ENCODE results near the gene MAPK9. TPM values are rescaled to one million over a fixed set of nuclear protein-coding genes. Genes with fewer than 3 reads are reported as not detected.

Gene MAPK9
- total and polyA plus RNA-seq, 12 donors, result 13.9 to 47.4 (median 40.3) TPM

DNA sequence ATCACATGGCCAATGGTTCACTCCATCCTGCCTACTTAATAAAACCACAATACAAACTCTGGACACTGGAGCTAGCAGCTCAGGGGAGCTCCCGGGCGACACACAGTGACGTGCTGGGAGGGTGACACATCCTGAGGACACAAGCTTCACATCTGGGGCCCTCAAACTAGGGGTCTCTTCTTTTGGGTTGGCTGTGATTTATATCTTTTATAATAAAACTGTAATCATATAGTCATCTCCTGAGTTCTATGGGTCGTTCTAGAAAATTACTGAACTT, 12.1 kb upstream of the MAPK9 start:
- Histone ChIP-seq H3K27me3 (no peaks in the 10 kb centered on the region), H3K4me1 (no peaks in the 10 kb centered on the region), H3K4me3 (no peak overlapping the region), H3K9me3 (no peaks in the 10 kb centered on the region), H3K27ac (no peak overlapping the region), H3K36me3 (peaks cover 0 to 40% (median 0%) of the 10 kb centered on the region in 9 donors)
- TF ChIP-seq, protein P1, sequence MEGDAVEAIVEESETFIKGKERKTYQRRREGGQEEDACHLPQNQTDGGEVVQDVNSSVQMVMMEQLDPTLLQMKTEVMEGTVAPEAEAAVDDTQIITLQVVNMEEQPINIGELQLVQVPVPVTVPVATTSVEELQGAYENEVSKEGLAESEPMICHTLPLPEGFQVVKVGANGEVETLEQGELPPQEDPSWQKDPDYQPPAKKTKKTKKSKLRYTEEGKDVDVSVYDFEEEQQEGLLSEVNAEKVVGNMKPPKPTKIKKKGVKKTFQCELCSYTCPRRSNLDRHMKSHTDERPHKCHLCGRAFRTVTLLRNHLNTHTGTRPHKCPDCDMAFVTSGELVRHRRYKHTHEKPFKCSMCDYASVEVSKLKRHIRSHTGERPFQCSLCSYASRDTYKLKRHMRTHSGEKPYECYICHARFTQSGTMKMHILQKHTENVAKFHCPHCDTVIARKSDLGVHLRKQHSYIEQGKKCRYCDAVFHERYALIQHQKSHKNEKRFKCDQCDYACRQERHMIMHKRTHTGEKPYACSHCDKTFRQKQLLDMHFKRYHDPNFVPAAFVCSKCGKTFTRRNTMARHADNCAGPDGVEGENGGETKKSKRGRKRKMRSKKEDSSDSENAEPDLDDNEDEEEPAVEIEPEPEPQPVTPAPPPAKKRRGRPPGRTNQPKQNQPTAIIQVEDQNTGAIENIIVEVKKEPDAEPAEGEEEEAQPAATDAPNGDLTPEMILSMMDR (IDR thresholded peaks at IDR 0.05), result no peak
- DNase-seq (no peak), ATAC-seq (no peak)
- WGBS, 2 donors, result 91 to 93% methylated on average over 4 of the region's 4 CpGs
- intact Hi-C loops (cut with DNase I), result no loop called here

DNA sequence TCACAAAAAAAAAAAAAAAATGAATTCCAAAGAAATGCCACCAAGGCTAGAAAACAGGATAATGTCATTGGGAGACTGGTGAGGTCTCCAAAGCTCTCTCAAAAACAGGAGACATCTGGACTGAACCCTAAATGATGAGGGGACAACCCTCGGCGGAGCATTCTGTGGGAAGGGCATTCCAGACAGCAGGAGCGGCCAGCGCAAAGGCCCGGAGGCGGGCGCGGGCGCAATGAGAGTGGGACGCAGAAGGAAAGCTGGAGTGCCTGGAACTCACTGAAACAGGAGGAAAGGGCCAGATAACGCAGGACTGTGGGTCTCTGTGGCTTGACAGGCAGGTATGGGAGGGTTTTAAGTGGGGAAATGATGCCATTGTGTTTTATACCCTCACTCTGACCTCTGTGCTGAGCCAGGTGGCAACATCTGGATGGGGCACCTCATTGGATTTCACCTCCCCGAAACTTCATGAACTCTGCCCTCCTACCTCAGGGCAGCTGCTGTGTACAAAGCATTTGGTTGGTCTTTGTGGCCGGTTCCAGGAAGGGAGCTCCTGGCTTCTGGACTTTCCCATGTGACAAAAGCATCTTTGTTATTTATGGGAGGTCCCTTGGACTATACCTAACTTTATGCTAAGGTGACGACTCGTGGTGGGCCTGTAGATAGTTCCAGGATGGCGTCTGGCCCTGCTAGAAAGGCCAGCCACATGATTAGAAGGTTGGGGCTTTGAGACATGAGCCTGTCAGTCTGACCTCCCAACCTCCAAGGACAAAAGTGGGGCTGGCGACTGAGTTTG, 11.5 kb upstream of the MAPK9 start:
- TF ChIP-seq, protein P1 (IDR thresholded peaks at IDR 0.05), result no peak
- 87 to 89% methylated on average over 17 of the region's 17 CpGs for WGBS, 2 donors
- Histone ChIP-seq H3K4me1 (no peaks in the 10 kb centered on the region), H3K9me3 (no peaks in the 10 kb centered on the region), H3K27ac (no peak overlapping the region), H3K4me3 (no peak overlapping the region), H3K36me3 (peaks cover 0 to 40% (median 0%) of the 10 kb centered on the region in 9 donors), H3K27me3 (no peaks in the 10 kb centered on the region)
- ATAC-seq (no peak), DNase-seq (no peak)
- intact Hi-C loops (cut with DNase I), result no loop called here

DNA sequence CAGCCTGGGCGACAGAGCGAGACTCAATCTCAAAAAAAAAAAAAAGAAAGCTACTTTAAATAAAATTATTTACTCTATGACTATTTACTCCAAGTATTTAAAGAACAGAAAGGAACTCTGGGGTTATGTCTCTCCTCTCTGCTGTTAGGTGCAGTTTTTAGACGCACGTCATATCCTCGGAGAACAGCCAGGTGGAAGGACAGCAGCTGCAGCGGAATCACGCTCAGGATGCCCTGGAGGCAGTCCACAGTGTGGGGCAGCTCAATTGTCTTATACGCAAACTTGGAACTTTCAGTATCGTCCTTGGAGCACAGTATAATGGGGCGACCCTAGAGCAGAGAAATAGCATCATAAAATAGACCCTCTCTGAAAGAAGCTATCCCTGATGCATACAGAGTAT, 10.4 kb upstream of the MAPK9 start:
- Histone ChIP-seq H3K4me3 (no peak overlapping the region), H3K27ac (no peak overlapping the region), H3K4me1 (no peaks in the 10 kb centered on the region), H3K36me3 (peaks cover 0 to 40% (median 0%) of the 10 kb centered on the region in 9 donors), H3K9me3 (no peaks in the 10 kb centered on the region), H3K27me3 (no peaks in the 10 kb centered on the region)
- no peak for ATAC-seq
- intact Hi-C loops (cut with DNase I), result no loop called here
- 93 to 96% methylated on average over 10 of the region's 10 CpGs for WGBS, 2 donors
- TF ChIP-seq, protein P1 (IDR thresholded peaks at IDR 0.05), result no peak
- no peak for DNase-seq

DNA sequence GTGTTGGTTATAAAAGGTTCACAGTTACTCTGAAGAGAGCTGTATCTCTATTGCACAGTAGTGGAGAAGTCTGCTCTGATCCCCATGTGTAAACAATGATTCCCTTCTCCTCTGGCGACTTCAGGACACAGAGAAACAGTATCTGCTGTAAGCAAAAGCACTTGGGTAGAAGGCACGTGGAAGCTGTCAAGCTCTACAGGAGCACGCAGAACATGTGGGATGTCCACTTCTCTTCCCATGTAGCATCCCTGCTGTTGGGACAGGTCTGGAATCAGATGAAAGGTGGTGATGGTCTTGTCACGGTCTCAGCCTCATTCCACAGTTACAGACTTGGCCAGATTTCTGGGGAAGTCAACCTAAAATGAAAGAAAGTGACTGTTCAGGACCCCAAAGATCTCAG, 9.4 kb upstream of the MAPK9 start:
- intact Hi-C loops (cut with DNase I), result no loop called here
- DNase-seq (no peak), ATAC-seq (no peak)
- Histone ChIP-seq H3K4me3 (no peak overlapping the region), H3K36me3 (peaks cover 0 to 38% (median 0%) of the 10 kb centered on the region in 9 donors), H3K27me3 (no peaks in the 10 kb centered on the region), H3K27ac (no peak overlapping the region), H3K4me1 (no peaks in the 10 kb centered on the region), H3K9me3 (no peaks in the 10 kb centered on the region)
- TF ChIP-seq, protein P1 (IDR thresholded peaks at IDR 0.05), result no peak
- WGBS, 2 donors, result 76 to 83% methylated on average over 4 of the region's 4 CpGs

All from heart right ventricle (tissue), 16 donors.